Heart left ventricle (tissue), 16 donors: ENCODE data around the gene VWA1. TPM values are rescaled to one million over a fixed set of nuclear protein-coding genes. Genes with fewer than 3 reads are reported as not detected.

Experiments used
- ATAC-seq, 4 donors: fragments of 200-7000 bp; cut with Tn5 transposase; one replicate each; pipeline ENCODE4 v1.9.1; 2020 to 2022; ENCODE audit warnings: moderate library complexity in 4 of 4, mild to moderate bottlenecking in 3 of 4, moderate number of reproducible peaks in 1 of 4
- DNase-seq, 5 donors: peaks; one replicate each; pipeline ENCODE4 v3.0.0-alpha.2; 2020
- H3K27ac ChIP-seq, 12 donors: fragments of 200-600 bp; sonication (generic) in 4 of 12; one replicate each; pipeline versions ENCODE4 v1.5.0 to v1.8.0; 2016 to 2022; ENCODE audit warnings: mild to moderate bottlenecking in 2 of 12
- H3K27me3 ChIP-seq, 9 donors: fragments of 200-600 bp; sonication (generic) in 2 of 9; one replicate each; pipeline versions ENCODE4 v1.5.1 to v1.8.0; 2016 to 2022; ENCODE audit warnings: mild to moderate bottlenecking in 3 of 9
- H3K36me3 ChIP-seq, 9 donors: fragments of 200-600 bp; sonication (generic) in 2 of 9; one replicate each; pipeline versions ENCODE4 v1.5.0 to v1.8.0; 2018 to 2022; ENCODE audit warnings: mild to moderate bottlenecking in 2 of 9
- H3K4me1 ChIP-seq, 12 donors: fragments of 200-600 bp; sonication (generic) in 4 of 12; one replicate each; pipeline versions ENCODE4 v1.5.0 to v1.8.0; 2016 to 2022; ENCODE audit warnings: mild to moderate bottlenecking in 3 of 12
- H3K4me3 ChIP-seq, 12 donors: fragments of 200-600 bp; sonication (generic) in 4 of 12; one replicate each; pipeline versions ENCODE4 v1.5.0 to v1.8.0; 2017 to 2022; ENCODE audit warnings: mild to moderate bottlenecking in 9 of 12, moderate library complexity in 4 of 12
- H3K9me3 ChIP-seq, 12 donors: fragments of 200-600 bp; sonication (generic) in 4 of 12; one replicate each; pipeline versions ENCODE4 v1.5.0 to v1.8.0; 2016 to 2022; ENCODE audit warnings: mild to moderate bottlenecking in 1 of 12
- CTCF ChIP-seq, 12 donors: fragments of 200-600 bp; sonication (generic) in 4 of 12; IDR thresholded peaks; one replicate each; pipeline versions ENCODE4 v1.5.0 to v1.8.0; 2018 to 2022; ENCODE audit warnings: antibody characterized with exemption in 12 of 12, mild to moderate bottlenecking in 5 of 12
- POLR2A ChIP-seq, 2 donors: fragments of 450-650 bp; IDR thresholded peaks; one replicate each; pipeline ENCODE4 v1.6.1; 2017; ENCODE audit warnings: antibody characterized with exemption in 2 of 2, mild to moderate bottlenecking in 2 of 2, moderate library complexity in 2 of 2
- WGBS, 4 donors: extraction: QIAGEN DNeasy Blood & Tissue Kit in 2 of 4; methylation state at CpG; one replicate each; pipeline versions ENCODE4 v1.1.5 to v1.1.7; 2013 to 2018; 5-methylcytosine and 5-hydroxymethylcytosine counted together
- intact Hi-C, 10 donors: fragments of 100-400 bp; cut with DNase I; formaldehyde crosslinking; loops; one replicate each; pipeline versions ENCODE4 v1.11.1 to v1.14.2; 2022
- polyA plus RNA-seq, 2 donors: library from polyadenylated mRNA; stranded (reverse); fragments of 200-250 nt; gene quantifications; one replicate each; pipeline ENCODE4 v1.2.3, GENCODE V29; 2013
- total RNA-seq, 9 donors: library from RNA; depleted of rRNA in 2 of 9; stranded (reverse); fragments of >200 nt in 2 of 9; fragmentation: NEBNext Ultra II Directional in 3 of 9; extraction: Animal tissue kit (Norgen Biotek cat#: 25700) in 3 of 9; gene quantifications; one replicate each; pipeline versions ENCODE4 v1.1.0 to v1.2.4, GENCODE V29; 2016 to 2023
- donor health status: ischemic (EF 13 %, LVEDD 7.1; RV severe dilation, severe dysfunction).
- donor health status: healthy with polysubstance abuse.
- donor health status: DM: no; HTN: yes; CAD: no.
- donor health status: DM: no; HTN: no; CAD: no.
- donor health status: ischemic (EF 25% LVEDD 6.9; RV normal size, moderate dysfunction).
- donor health status: ischemic (EF 25% LVEDD 5.7; RV mildly dilated, moderate dysfunction).
- donor health status: healthy.
- donor health status: DM: yes; HTN: yes; CAD: no.
- donor health status: ischemic (EF 35%, LVEDD 5.7; RV mildly dilated, moderate dysfunction).
- donor health status: nonischemic (EF 11% LVEDD 7.7; RV severe dilation, severe dysfunction).
- donor health status: DM: yes; HTN: yes; CAD: no.
- donor health status: PGD.
- donor health status: ischemic (EF 29% LVEDD 5.4; RV normal size, mild dysfunction).
- donor health status: nonischemic (EF 23%, LVEDD 6.1; RV moderate dilation, normal function).

The VWA1 gene
- total and polyA plus RNA-seq, 11 donors: 7.0 to 49.5 (median 14.8) TPM

GRCh38 chr1:1489861-1490260 lies 54.4 kb downstream of the VWA1 start:
- WGBS, 4 donors: 94 to 97% (median 96%) methylated on average over 15 to 19 of the region's 19 CpGs
- Histone ChIP-seq H3K27ac (no peak overlapping the region), H3K9me3 (peaks cover 0 to 25% (median 8%) of the 10 kb centered on the region in 12 donors), H3K27me3 (no peaks in the 10 kb centered on the region), H3K36me3 (peaks cover 0 to 83% (median 60%) of the 10 kb centered on the region in 9 donors), H3K4me3 (no peak overlapping the region), H3K4me1 (no peaks in the 10 kb centered on the region)
- ATAC-seq: no peak
- DNase-seq: no peak
- TF ChIP-seq CTCF (IDR thresholded peaks at IDR 0.05) (no peak), POLR2A (IDR thresholded peaks at IDR 0.05) (no peak)
- intact Hi-C loops: loop anchor here in 1 of 10 donors (10.0 kb wide), 1 partner anchor 515 kb away; no protein-coding TSS in a partner anchor

- no peaks in the 10 kb centered on the region for H3K27me3 ChIP-seq
- intact Hi-C loops: loop anchor here in 1 of 10 donors (10.0 kb wide), 1 partner anchor 516 kb away; no protein-coding TSS in a partner anchor
- H3K36me3 ChIP-seq: peaks cover 0 to 82% (median 61%) of the 10 kb centered on the region in 9 donors
- ATAC-seq: no peak
- no peak overlapping the region for H3K4me3 ChIP-seq
- no peak overlapping the region for H3K27ac ChIP-seq
- peaks cover 0 to 25% (median 8%) of the 10 kb centered on the region in 12 donors for H3K9me3 ChIP-seq
- H3K4me1 ChIP-seq: no peaks in the 10 kb centered on the region
- WGBS, 4 donors: 96 to 98% (median 97%) methylated on average over 12 to 21 of the region's 25 CpGs
- TF ChIP-seq POLR2A (IDR thresholded peaks at IDR 0.05) (no peak), CTCF (IDR thresholded peaks at IDR 0.05) (no peak)
- DNase-seq: no peak
Observed at GRCh38 chr1:1490633-1491230, 55.2 kb downstream of the VWA1 start.

GRCh38 chr1:1491601-1492000 lies 56.1 kb downstream of the VWA1 start:
- DNase-seq: no peak
- no peaks in the 10 kb centered on the region for H3K4me1 ChIP-seq
- intact Hi-C loops: loop anchor here in 1 of 10 donors (10.0 kb wide), 1 partner anchor 517 kb away; no protein-coding TSS in a partner anchor
- H3K4me3 ChIP-seq: no peak overlapping the region
- H3K9me3 ChIP-seq: peaks cover 0 to 25% (median 8%) of the 10 kb centered on the region in 12 donors
- WGBS, 4 donors: 97 to 100% (median 97%) methylated on average over 10 of the region's 10 CpGs
- TF ChIP-seq POLR2A (IDR thresholded peaks at IDR 0.05) (no peak), CTCF (IDR thresholded peaks at IDR 0.05) (no peak)
- ATAC-seq: no peak
- H3K27ac ChIP-seq: no peak overlapping the region
- H3K36me3 ChIP-seq: peaks cover 0 to 81% (median 63%) of the 10 kb centered on the region in 9 donors
- no peaks in the 10 kb centered on the region for H3K27me3 ChIP-seq

Other genes with a start within 250 kb of the VWA1 start
- under 1 TPM in 2 of 9 donors, not detected in 7; 0.77 to 0.93 TPM for gene TNFRSF18, start 229.1 kb upstream of the VWA1 start, total RNA-seq
- under 1 TPM in 1 of 2 donors, not detected in 1; 0.24 TPM for gene TNFRSF18, start 229.1 kb upstream of the VWA1 start, polyA plus RNA-seq
- 10 to 100 TPM in 1 of 9 donors, 1 to 10 TPM in 8; 1.1 to 23.8 (median 2.7) TPM for gene TNFRSF4, start 221.5 kb upstream of the VWA1 start, total RNA-seq
- gene TNFRSF4, start 221.5 kb upstream of the VWA1 start, polyA plus RNA-seq: 1 to 10 TPM; 3.2 to 4.0 TPM
- gene SDF4, start 203.7 kb upstream of the VWA1 start, total RNA-seq: 100 to 1,000 TPM; 102 to 167 (median 120) TPM
- 100 to 1,000 TPM; 102 to 212 TPM for gene SDF4, start 203.7 kb upstream of the VWA1 start, polyA plus RNA-seq
- 10 to 100 TPM in 7 of 9 donors, 1 to 10 TPM in 2; 8.1 to 21.4 (median 11.2) TPM for gene B3GALT6, start 203.5 kb upstream of the VWA1 start, total RNA-seq
- 10 to 100 TPM in 1 of 2 donors, 1 to 10 TPM in 1; 6.7 to 15.7 TPM for gene B3GALT6, start 203.5 kb upstream of the VWA1 start, polyA plus RNA-seq
- 1 to 10 TPM in 2 of 9 donors, under 1 TPM in 5, not detected in 2; 0.72 to 3.5 (median 0.85) TPM for gene C1QTNF12, start 189.0 kb upstream of the VWA1 start, total RNA-seq
- under 1 TPM; 0.84 to 0.93 TPM for gene C1QTNF12, start 189.0 kb upstream of the VWA1 start, polyA plus RNA-seq
- 10 to 100 TPM; 23.3 to 43.9 (median 33.2) TPM for gene UBE2J2, start 161.8 kb upstream of the VWA1 start, total RNA-seq
- 10 to 100 TPM; 38.7 to 53.6 TPM for gene UBE2J2, start 161.8 kb upstream of the VWA1 start, polyA plus RNA-seq
- 10 to 100 TPM in 1 of 9 donors, 1 to 10 TPM in 5, under 1 TPM in 3; 0.81 to 12.2 (median 3.7) TPM for gene SCNN1D, start 155.3 kb upstream of the VWA1 start, total RNA-seq
- 1 to 10 TPM in 1 of 2 donors, under 1 TPM in 1; 0.47 to 6.2 TPM for gene SCNN1D, start 155.3 kb upstream of the VWA1 start, polyA plus RNA-seq
- 10 to 100 TPM; 28.7 to 56.3 (median 34.1) TPM for gene ACAP3, start 127.8 kb upstream of the VWA1 start, total RNA-seq
- gene ACAP3, start 127.8 kb upstream of the VWA1 start, polyA plus RNA-seq: 10 to 100 TPM; 20.1 to 59.5 TPM
- gene PUSL1, start 127.1 kb upstream of the VWA1 start, total RNA-seq: 10 to 100 TPM in 4 of 9 donors, 1 to 10 TPM in 5; 6.8 to 17.7 (median 9.7) TPM
- 10 to 100 TPM; 16.0 to 16.2 TPM for gene PUSL1, start 127.1 kb upstream of the VWA1 start, polyA plus RNA-seq
- gene INTS11, start 111.0 kb upstream of the VWA1 start, total RNA-seq: 10 to 100 TPM; 46.8 to 91.3 (median 67.6) TPM
- 100 to 1,000 TPM in 1 of 2 donors, 10 to 100 TPM in 1; 81.7 to 117 TPM for gene INTS11, start 111.0 kb upstream of the VWA1 start, polyA plus RNA-seq
- 100 to 1,000 TPM in 2 of 9 donors, 10 to 100 TPM in 7; 50.7 to 220 (median 72.4) TPM for gene CPTP, start 110.9 kb upstream of the VWA1 start, total RNA-seq
- gene CPTP, start 110.9 kb upstream of the VWA1 start, polyA plus RNA-seq: 100 to 1,000 TPM in 1 of 2 donors, 10 to 100 TPM in 1; 57.6 to 226 TPM
- under 1 TPM; 0.21 to 0.80 (median 0.38) TPM for gene TAS1R3, start 104.4 kb upstream of the VWA1 start, total RNA-seq
- 1 to 10 TPM in 1 of 2 donors, under 1 TPM in 1; 0.24 to 1.3 TPM for gene TAS1R3, start 104.4 kb upstream of the VWA1 start, polyA plus RNA-seq
- gene DVL1, start 86.3 kb upstream of the VWA1 start, total RNA-seq: 100 to 1,000 TPM in 3 of 9 donors, 10 to 100 TPM in 6; 75.3 to 177 (median 85.3) TPM
- 100 to 1,000 TPM; 110 to 129 TPM for gene DVL1, start 86.3 kb upstream of the VWA1 start, polyA plus RNA-seq
- gene MXRA8, start 77.1 kb upstream of the VWA1 start, total RNA-seq: 10 to 100 TPM; 10.5 to 49.3 (median 20.0) TPM
- 10 to 100 TPM; 17.7 to 19.5 TPM for gene MXRA8, start 77.1 kb upstream of the VWA1 start, polyA plus RNA-seq
- 100 to 1,000 TPM; 157 to 273 (median 188) TPM for gene AURKAIP1, start 60.5 kb upstream of the VWA1 start, total RNA-seq
- gene AURKAIP1, start 60.5 kb upstream of the VWA1 start, polyA plus RNA-seq: 100 to 1,000 TPM; 268 to 465 TPM
- gene CCNL2, start 36.4 kb upstream of the VWA1 start, total RNA-seq: 10 to 100 TPM; 35.4 to 66.5 (median 50.7) TPM
- gene CCNL2, start 36.4 kb upstream of the VWA1 start, polyA plus RNA-seq: 10 to 100 TPM; 42.3 to 87.8 TPM
- 100 to 1,000 TPM; 112 to 208 (median 128) TPM for gene MRPL20, start 28.4 kb upstream of the VWA1 start, total RNA-seq
- gene MRPL20, start 28.4 kb upstream of the VWA1 start, polyA plus RNA-seq: 100 to 1,000 TPM; 147 to 238 TPM
- 1 to 10 TPM in 8 of 9 donors, under 1 TPM in 1; 0.58 to 4.0 (median 1.3) TPM for gene ANKRD65, start 14.4 kb upstream of the VWA1 start, total RNA-seq
- gene ANKRD65, start 14.4 kb upstream of the VWA1 start, polyA plus RNA-seq: 1 to 10 TPM in 1 of 2 donors, under 1 TPM in 1; 0.86 to 1.5 TPM
- gene ATAD3C, start 14.0 kb downstream of the VWA1 start, total RNA-seq: 1 to 10 TPM in 3 of 9 donors, under 1 TPM in 4, not detected in 2; 0.12 to 3.4 (median 0.60) TPM
- gene ATAD3C, start 14.0 kb downstream of the VWA1 start, polyA plus RNA-seq: under 1 TPM; 0.49 to 0.53 TPM
- gene ATAD3B, start 36.1 kb downstream of the VWA1 start, total RNA-seq: 10 to 100 TPM in 2 of 9 donors, 1 to 10 TPM in 7; 2.2 to 12.1 (median 5.8) TPM
- 10 to 100 TPM; 11.0 to 15.6 TPM for gene ATAD3B, start 36.1 kb downstream of the VWA1 start, polyA plus RNA-seq
- gene ATAD3A, start 76.5 kb downstream of the VWA1 start, total RNA-seq: 10 to 100 TPM; 11.3 to 25.3 (median 18.1) TPM
- 10 to 100 TPM; 21.5 to 49.5 TPM for gene ATAD3A, start 76.5 kb downstream of the VWA1 start, polyA plus RNA-seq
- gene TMEM240, start 104.9 kb downstream of the VWA1 start, total RNA-seq: 1 to 10 TPM in 8 of 9 donors, not detected in 1; 2.6 to 5.6 (median 4.2) TPM
- gene TMEM240, start 104.9 kb downstream of the VWA1 start, polyA plus RNA-seq: 10 to 100 TPM in 1 of 2 donors, 1 to 10 TPM in 1; 1.5 to 12.4 TPM
- 100 to 1,000 TPM in 5 of 9 donors, 10 to 100 TPM in 4; 76.3 to 160 (median 106) TPM for gene SSU72, start 139.2 kb downstream of the VWA1 start, total RNA-seq
- gene SSU72, start 139.2 kb downstream of the VWA1 start, polyA plus RNA-seq: 100 to 1,000 TPM; 113 to 138 TPM
- 1 to 10 TPM; 1.9 to 6.7 (median 3.6) TPM for gene FNDC10, start 164.4 kb downstream of the VWA1 start, total RNA-seq
- 1 to 10 TPM; 1.1 to 4.6 TPM for gene FNDC10, start 164.4 kb downstream of the VWA1 start, polyA plus RNA-seq
- gene MIB2, start 179.8 kb downstream of the VWA1 start, total RNA-seq: 100 to 1,000 TPM in 1 of 9 donors, 10 to 100 TPM in 8; 59.2 to 114 (median 76.3) TPM
- gene MIB2, start 179.8 kb downstream of the VWA1 start, polyA plus RNA-seq: 100 to 1,000 TPM in 1 of 2 donors, 10 to 100 TPM in 1; 40.7 to 121 TPM
- gene MMP23B, start 196.5 kb downstream of the VWA1 start, total RNA-seq: 100 to 1,000 TPM in 1 of 9 donors, 10 to 100 TPM in 8; 35.4 to 128 (median 59.0) TPM
- gene MMP23B, start 196.5 kb downstream of the VWA1 start, polyA plus RNA-seq: 10 to 100 TPM; 10.4 to 85.9 TPM
- gene CDK11B, start 223.3 kb downstream of the VWA1 start, total RNA-seq: 10 to 100 TPM; 20.4 to 30.9 (median 24.5) TPM
- gene CDK11B, start 223.3 kb downstream of the VWA1 start, polyA plus RNA-seq: 10 to 100 TPM; 34.9 to 39.4 TPM